Glutamatergic neuron (in vitro differentiated cells): ENCODE results near the gene MLANA. TPM values are rescaled to one million over a fixed set of nuclear protein-coding genes. Genes with fewer than 3 reads are reported as not detected.

Experiments
- DNase-seq: peaks from one replicate; pipeline ENCODE4 v3.0.0; 2022
- H3K27ac Mint-ChIP-seq: one replicate; pipeline ENCODE4 v1.8.0; 2020; ENCODE audit warnings: mild to moderate bottlenecking, mixed read lengths, inconsistent platforms; ENCODE audit not compliant: unreplicated experiment
- H3K27me3 Mint-ChIP-seq: one replicate; pipeline ENCODE4 v1.8.0; 2020; ENCODE audit warnings: mild to moderate bottlenecking, moderate library complexity, mixed read lengths, inconsistent platforms; ENCODE audit not compliant: unreplicated experiment
- H3K36me3 Mint-ChIP-seq: one replicate; pipeline ENCODE4 v1.8.0; 2020; ENCODE audit warnings: mild to moderate bottlenecking, mixed read lengths, inconsistent platforms; ENCODE audit not compliant: unreplicated experiment
- H3K4me1 Mint-ChIP-seq: one replicate; pipeline ENCODE4 v1.8.0; 2020; ENCODE audit warnings: mild to moderate bottlenecking, low read depth, mixed read lengths, inconsistent platforms; ENCODE audit not compliant: unreplicated experiment
- H3K4me3 Mint-ChIP-seq: one replicate; pipeline ENCODE4 v1.8.0; 2020; ENCODE audit warnings: mild to moderate bottlenecking, mixed read lengths, inconsistent platforms; ENCODE audit not compliant: unreplicated experiment
- H3K9me3 Mint-ChIP-seq: one replicate; pipeline ENCODE4 v1.8.0; 2020; ENCODE audit warnings: mild to moderate bottlenecking, moderate library complexity, mixed read lengths, inconsistent platforms; ENCODE audit not compliant: unreplicated experiment
- total RNA-seq: library from RNA; stranded (reverse); fragmentation: NEBNext Ultra II Directional; extraction: Animal tissue kit (Norgen Biotek cat#: 25700); gene quantifications from one replicate; pipeline ENCODE4 v1.2.1, GENCODE V29; 2021; ENCODE audit not compliant: unreplicated experiment
- TF ChIP-seq, protein P1 (sequence below): fragments of 200-600 bp; sonication (generic); IDR thresholded peaks from one replicate; pipeline ENCODE4 v1.5.0; 2021; ENCODE audit not compliant: partially characterized antibody, unreplicated experiment

MLANA gene
- total RNA-seq, 1 donor from 2014 or later = not detected

DNA sequence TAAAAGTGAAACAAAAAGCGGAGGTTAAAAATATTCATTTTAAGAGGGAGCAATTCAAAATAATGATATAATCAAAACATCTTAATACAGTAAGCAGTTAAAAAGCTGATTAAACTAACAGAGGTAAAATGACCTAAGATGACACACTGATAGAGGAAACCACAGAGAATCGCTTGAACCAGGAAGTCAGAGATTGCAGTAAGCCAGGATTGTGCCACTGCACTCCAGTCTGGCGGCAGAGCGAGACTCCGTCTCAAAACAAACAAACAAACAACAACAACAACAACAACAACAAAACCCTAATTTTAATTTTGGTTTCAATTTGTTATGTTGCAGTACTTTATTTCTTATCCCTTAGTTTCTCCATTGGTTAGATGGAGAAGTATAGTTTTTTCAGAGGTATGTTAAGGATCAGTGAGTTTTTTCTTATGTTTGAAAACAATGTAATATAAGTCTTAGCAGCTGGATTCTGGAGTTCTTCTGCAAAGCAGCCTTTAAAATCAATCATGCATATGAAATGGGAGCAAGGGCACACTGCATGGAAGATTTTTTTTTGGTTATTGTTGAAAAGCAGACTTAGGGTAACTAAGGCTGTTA is 58.5 kb downstream of the MLANA start:
- H3K4me3 Mint-ChIP-seq = no peak overlapping the region
- no peaks in the 10 kb centered on the region for H3K9me3 Mint-ChIP-seq
- TF ChIP-seq, protein P1, sequence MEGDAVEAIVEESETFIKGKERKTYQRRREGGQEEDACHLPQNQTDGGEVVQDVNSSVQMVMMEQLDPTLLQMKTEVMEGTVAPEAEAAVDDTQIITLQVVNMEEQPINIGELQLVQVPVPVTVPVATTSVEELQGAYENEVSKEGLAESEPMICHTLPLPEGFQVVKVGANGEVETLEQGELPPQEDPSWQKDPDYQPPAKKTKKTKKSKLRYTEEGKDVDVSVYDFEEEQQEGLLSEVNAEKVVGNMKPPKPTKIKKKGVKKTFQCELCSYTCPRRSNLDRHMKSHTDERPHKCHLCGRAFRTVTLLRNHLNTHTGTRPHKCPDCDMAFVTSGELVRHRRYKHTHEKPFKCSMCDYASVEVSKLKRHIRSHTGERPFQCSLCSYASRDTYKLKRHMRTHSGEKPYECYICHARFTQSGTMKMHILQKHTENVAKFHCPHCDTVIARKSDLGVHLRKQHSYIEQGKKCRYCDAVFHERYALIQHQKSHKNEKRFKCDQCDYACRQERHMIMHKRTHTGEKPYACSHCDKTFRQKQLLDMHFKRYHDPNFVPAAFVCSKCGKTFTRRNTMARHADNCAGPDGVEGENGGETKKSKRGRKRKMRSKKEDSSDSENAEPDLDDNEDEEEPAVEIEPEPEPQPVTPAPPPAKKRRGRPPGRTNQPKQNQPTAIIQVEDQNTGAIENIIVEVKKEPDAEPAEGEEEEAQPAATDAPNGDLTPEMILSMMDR = no peak
- DNase-seq = no peak
- no peak overlapping the region for H3K27ac Mint-ChIP-seq
- no peaks in the 10 kb centered on the region for H3K27me3 Mint-ChIP-seq
- no peaks in the 10 kb centered on the region for H3K4me1 Mint-ChIP-seq
- no peaks in the 10 kb centered on the region for H3K36me3 Mint-ChIP-seq

DNA sequence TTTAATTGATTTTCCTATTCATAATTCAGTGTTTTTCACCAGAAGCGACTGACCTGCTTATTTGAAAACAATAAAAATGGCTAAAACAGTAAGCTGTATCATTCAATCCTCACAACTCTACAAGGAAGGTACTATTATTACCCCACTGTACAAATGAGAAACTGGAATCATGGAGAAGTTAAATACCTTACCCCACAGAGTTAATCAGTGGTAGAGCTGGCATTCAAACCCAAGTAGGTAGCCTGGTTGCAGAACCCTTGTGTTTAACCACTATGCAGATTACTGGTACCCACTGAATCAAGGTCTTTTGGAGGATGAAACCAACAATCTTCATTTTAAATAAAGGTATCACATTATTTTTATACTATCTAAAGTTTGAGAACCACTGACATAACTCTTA is 59.6 kb downstream of the MLANA start:
- Mint-ChIP-seq H3K4me1 (no peaks in the 10 kb centered on the region), H3K4me3 (no peak overlapping the region), H3K36me3 (no peaks in the 10 kb centered on the region), H3K9me3 (no peaks in the 10 kb centered on the region), H3K27me3 (no peaks in the 10 kb centered on the region), H3K27ac (no peak overlapping the region)
- TF ChIP-seq, protein P1 = no peak
- no peak for DNase-seq

DNA sequence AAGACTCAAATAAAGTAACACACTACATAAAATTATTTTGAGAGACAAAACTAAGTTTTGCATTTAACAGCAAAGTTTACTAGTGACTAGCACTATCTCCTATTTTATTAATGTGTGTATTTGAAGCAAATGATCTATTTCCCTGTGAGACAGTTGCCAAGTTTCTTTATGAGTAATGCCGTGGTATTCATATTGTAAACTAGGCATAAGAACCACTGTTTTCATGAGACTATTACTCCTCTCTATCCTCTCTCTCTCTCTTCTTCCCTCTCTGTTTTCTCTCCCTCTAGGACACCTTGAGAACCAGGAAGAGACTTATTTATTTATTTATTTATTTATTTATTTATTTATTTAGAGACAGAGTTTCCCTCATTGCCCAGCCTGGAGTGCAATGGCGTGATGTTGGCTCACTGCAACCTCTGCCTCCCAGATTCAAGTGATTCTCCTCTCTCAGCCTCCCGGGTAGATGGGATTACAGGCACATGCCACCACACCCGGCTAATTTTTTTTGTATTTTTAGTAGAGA is 61.1 kb downstream of the MLANA start:
- TF ChIP-seq, protein P1 = no peak
- no peaks in the 10 kb centered on the region for H3K36me3 Mint-ChIP-seq
- no peak overlapping the region for H3K27ac Mint-ChIP-seq
- no peak for DNase-seq
- H3K27me3 Mint-ChIP-seq = no peaks in the 10 kb centered on the region
- H3K4me3 Mint-ChIP-seq = no peak overlapping the region
- H3K4me1 Mint-ChIP-seq = no peaks in the 10 kb centered on the region
- no peaks in the 10 kb centered on the region for H3K9me3 Mint-ChIP-seq

DNA sequence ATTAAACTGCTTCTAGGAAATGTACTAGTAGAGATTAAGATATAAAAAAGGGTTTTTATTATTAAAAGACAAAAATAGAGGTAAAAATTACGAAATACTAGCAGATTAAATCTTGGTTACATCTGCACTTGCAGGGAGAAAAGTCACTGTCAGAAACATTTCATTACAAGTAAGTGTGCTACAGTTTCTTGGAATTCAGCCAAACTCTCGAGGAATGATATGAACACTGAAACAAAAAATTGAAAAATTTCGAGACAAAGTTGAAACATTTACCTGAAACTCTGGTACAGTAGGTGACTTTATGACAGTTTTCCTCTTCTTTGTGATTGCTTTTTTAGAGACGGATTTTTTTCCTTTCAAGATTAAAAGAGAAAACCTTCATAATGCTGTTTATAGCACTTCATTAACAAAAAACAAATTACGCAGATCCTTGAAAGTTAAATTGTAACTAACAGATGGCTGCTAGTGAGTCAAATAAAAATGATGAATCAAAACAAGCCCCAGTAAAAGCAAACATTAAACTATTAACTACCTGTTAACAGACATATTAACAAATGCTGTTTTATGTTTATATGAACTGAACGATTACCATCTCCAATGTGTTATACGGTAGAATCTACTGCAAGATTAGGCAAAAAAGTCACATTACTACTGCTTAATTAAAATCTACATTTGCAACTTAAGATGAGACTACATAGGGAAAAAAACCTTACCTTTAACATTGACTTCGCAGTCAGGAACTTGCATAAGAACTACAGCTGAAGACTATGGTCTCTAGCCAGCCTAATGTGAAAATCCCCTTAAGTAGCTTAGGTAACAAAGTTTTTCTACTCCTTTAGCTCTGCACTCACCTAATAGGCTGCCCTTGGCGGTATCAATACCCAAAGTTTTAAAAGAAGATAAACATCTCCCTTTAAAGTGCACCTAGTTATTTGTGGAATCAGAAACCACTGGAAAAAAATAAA is 63.3 kb downstream of the MLANA start:
- Mint-ChIP-seq H3K36me3 (no peaks in the 10 kb centered on the region), H3K4me1 (peaks cover 6% of the 10 kb centered on the region), H3K9me3 (no peaks in the 10 kb centered on the region), H3K27ac (no peak overlapping the region), H3K4me3 (no peak overlapping the region), H3K27me3 (no peaks in the 10 kb centered on the region)
- no peak for DNase-seq
- TF ChIP-seq, protein P1 = no peak

DNA sequence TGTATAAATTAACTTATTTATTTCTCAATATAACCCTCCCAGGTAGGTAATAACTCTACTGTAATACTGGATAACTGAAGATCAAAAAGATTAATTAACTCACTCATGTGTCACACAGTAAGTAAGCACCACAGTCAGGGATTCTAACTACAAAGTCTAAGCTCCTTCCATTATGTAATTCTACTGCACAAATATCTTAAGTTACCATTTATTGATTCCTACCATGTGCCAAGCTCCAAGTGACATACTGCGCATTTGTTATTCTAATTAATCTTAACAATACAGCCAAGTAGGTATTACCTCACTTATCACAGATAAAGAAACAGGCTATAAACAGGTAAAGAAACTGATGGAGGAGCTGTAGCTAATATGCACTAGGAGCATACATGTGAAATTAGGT is 66.5 kb downstream of the MLANA start:
- TF ChIP-seq, protein P1 = no peak

More for the DNA sequence above, 66.5 kb downstream of the MLANA start:
- H3K9me3 Mint-ChIP-seq = no peaks in the 10 kb centered on the region
- H3K36me3 Mint-ChIP-seq = no peaks in the 10 kb centered on the region
- H3K4me1 Mint-ChIP-seq = peaks cover 6% of the 10 kb centered on the region
- DNase-seq = no peak
- H3K27ac Mint-ChIP-seq = no peak overlapping the region
- H3K27me3 Mint-ChIP-seq = no peaks in the 10 kb centered on the region
- no peak overlapping the region for H3K4me3 Mint-ChIP-seq
